ENCODE results near the gene ZNF787.

Gene ZNF787

DNA sequence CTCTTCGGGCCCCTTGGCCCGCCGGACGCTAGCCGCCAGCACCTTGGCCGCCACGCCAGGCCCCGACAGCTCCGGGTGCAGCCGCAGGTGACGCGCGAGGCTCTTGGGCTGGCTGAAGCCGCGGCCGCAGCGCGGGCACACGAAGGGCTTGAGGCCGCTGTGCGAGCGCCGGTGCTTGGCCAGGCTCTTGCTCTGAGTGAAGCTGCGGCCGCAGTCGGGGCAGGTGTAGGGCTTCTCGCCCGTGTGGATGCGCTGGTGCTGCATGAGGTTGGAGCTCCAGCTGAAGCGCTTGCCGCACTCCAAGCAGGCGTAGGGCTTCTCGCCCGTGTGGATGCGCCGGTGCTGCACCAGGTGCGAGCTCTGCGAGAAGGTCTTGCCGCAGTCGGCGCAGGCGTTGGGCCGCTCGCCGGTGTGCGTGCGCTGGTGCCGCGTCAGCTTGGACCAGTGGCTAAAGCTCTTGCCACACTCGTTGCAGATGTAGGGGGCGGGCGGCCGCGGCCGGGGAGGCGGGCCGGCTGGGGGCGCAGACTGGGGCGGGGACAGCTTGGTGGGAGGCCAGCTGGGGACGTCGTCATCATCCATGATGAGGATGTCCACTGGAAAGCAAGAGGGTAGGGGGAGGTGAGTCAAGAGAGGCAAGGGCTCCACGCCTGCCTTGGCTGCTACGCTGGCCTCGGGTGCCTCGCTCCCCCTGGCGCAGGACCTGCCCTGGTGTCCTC is 32.4 kb downstream of the ZNF787 start:
- no peak for DNase-seq (ENCODE audit: low read depth, low spot score)

DNA sequence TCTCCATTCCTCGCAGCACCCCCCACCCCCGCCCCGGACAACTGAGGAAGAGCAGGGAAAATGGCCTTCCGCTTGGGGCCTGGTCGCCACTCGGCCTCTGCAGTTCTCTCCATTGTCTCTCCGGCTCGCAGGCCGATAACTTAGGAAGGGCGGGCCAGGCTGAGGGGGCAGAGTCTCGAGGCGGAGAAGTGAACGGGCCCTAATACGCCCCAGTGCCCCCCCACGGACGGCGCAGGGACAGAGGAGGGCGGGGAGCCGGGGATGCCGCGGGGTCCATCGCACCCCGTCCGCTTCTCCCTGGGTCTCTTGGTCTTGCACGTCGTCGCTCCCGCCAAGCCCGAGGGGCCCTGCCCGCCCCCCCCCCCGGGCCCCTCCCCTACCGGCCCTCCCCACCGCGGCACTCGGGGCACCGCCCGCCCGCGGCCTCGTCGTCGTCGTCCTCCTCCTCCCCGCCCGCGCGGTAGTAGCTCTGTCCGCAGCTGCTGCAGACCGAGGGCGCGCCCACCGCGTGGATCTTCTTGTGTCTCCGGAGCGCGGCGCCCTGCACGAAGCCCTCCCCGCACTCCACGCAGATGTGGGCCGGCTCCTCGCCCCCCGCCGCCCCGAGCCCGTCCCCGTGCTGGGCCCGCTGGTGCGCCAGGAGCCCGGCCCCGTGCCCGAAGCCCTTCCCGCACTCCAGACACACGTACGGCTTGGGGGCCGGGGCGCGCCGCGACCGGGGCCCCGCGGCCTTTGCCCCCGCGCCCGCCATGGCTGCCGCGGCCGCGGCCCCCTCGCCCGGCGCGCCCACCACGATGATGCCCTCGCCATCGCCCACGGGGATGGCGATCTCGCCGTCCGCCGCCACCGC is 33.2 kb downstream of the ZNF787 start:
- DNase-seq (ENCODE audit: low read depth, low spot score), result no peak

DNA sequence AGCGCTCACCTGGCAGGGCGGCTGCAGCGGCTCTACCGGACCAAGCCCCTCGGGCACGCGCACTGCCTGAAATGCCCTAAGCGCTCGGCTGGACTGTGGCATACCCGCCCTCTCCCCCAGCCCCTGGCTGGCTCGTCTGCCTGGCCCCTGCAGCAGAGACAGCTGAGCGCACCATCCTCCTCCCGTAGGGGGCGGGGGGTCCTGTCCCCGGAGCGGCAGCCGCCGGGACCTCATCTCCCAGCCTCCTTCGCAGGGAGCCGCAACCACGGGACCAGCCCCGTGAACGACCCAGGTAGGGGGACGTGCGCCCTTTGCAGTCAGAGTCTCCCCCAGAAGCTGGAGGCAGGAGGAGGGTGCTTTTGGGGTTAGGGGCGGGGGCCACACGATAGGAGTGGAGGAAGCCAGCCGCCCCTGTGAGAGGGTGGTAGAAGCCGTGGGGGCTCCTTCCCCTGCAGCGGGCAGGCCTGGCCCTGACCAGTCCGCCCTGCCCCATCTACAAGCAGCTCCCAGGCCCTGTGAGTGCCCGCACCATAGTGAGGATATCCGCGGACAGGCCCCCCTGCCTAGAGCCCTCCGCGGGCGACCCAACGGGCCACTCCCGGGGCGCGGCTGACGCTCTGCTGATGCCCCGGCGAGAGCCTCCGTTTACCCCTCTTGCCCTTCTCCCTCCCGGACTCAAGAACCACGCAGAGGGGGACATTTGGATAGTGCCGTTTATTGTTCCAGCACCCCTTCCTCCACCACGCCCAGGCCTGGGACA is 34.2 kb downstream of the ZNF787 start:
- DNase-seq (ENCODE audit: low read depth, low spot score), result no peak

DNA sequence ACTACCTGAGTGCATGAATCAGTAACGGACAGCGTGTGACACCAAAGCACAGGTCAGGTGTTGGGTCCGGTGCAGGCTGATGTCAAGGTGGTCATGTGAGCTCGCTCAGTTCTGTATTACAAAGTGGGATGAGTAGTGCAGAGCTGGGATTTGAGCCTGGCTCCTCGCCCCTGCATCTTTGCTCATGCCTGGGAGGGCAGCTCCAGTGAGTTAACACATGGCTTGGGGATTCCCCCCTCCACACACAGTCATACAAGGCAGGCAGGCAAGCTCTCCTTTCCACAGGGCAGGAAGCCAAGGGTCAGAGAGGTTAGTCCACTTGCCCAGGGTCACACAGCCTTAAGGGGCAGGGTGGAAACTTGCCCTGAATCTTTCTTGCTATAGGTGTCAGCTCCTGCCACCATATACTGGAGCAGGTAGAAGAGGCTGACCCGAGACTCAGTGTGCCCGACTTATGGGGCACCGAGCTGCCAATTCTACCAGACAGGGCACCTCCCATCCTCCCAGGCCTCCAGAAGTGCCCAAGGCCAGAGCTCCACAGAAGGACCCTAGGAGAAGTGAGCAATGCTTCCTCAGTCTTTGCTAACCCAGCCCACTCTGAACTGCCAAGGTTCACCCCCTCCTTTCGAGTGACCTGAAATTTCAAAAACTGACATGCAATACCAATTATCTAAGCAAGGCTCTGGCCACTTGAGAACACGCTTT is 35.4 kb downstream of the ZNF787 start:
- no peak for DNase-seq (ENCODE audit: low read depth, low spot score)

DNA sequence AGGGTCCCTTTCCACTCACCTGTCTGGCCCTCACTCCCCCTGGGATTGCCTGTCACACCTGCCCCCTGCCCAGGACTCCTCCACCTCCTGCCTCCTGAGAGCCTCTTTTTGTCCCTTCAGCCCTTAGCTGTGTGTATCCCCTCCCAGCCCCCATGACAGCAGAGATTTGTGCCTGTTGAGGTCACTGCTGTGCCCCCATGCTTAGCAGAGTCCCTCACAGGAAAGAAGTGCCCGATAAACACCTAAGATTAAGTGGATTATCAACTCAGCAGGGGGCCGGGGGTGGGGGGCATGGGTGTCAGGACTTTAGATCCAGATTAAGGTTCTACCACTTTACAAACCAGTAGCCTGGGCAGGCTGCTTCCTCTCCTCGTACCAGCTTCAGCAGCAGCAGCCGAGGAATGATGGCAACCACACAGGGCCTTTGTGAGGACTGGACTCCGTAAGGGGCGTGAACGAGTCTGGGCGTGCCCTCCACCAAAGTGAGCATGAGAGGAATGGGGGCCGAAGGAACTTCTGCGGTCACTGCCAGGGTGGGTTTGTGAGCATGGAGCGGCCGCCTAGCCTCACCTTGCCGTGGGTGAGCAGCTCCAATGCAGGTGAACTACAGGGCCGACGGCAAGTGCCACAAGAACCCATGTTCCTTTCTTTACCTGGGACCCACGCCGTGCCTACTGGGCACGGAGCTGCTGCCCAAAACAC is 36.1 kb downstream of the ZNF787 start:
- no peak for DNase-seq (ENCODE audit: low read depth, low spot score)

DNA sequence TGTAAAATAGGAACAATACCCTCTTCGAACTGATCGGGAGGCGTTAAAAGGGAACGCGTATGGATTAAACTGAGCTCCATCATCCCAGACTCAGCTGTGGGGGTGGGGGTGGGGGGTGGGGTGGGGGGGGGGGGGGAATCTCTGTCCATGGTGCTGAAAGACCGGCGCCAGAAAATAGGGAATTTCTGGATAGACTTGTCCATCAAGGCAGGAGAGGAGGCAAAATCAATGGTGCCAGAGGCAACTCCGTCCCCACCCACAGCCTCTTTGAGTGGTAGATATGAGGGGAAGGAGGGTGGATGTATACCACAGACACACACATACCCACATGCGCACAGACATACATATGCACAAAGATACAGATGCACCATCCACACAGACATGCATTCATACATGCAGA is 37.4 kb downstream of the ZNF787 start:
- DNase-seq (ENCODE audit: low read depth, low spot score), result no peak

DNA sequence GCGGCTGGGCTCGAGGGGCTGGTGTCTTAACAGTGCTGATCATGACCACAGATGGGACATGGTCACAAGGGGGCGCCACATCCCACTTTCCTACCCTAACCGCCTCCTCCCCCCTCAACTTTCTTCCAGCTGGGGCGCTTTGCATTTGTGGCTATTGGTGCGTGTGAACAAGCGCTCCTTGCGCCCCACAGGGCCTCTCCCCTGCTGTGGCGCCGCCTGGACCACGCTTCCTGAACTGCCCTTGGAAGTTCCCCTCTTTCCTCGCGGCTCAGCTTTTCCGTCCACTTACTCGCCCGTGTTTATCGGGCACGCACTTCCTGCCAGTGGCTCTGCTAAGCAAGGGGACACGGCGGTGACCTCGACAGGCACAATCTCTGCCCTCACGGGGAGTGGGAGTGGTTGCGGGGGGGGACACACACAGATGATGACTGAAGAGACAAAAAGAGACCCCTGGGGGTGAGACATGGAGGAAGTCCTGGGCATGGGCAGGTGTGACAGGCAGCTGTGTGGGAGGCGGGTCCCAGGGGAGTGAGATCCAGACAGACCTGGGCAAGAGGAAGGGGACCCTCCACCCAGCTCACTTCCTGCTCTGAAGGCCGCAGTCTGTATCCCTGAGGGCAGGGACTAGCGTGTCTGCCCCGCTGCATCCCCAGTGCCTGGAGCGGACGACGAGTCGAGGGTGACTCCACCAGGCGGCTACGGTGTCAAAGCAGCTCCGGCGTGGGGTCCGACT is 40.3 kb downstream of the ZNF787 start:
- peak; percentile 40 for DNase-seq (ENCODE audit: low read depth, low spot score)

DNA sequence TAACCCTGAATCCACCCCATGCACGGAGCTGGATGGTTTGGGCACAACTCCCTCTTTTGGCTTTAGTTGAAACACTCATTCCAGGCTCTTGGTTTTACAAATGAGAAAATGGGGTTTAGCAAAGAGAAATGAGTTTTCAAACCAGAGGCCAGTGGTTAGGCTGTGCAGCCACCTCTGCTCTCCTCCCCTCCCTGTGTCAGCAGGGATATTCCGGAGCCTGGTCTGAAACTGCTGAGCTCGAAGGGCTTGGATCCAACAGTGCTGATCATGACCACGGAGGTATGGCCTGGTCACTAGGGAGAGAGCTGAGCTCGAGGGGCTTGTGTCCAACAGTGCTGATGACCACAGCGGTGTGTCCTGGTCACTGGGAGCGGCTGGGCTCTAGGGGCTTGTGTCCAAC is 41.5 kb downstream of the ZNF787 start:
- no peak for DNase-seq (ENCODE audit: low read depth, low spot score)

DNA sequence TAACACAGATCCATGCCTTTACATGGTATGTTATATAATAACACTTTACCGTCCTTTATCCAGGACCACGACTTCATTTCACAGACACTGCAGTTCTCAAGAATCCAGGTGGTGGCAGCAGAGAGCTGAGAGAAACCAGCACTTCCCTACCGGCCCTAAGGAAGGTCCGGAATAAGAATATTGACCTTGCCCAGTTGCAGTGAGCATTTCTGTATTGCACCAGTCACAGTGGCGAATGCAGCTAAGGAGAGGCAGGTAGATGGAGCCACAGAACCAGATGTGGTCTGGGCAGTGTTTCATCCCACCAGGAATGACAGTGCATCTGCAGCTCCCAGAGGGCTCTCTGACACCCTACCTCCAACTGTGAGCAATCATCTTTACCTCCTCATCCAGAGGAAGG is 44.6 kb downstream of the ZNF787 start:
- no peak for DNase-seq (ENCODE audit: low read depth, low spot score)

DNA sequence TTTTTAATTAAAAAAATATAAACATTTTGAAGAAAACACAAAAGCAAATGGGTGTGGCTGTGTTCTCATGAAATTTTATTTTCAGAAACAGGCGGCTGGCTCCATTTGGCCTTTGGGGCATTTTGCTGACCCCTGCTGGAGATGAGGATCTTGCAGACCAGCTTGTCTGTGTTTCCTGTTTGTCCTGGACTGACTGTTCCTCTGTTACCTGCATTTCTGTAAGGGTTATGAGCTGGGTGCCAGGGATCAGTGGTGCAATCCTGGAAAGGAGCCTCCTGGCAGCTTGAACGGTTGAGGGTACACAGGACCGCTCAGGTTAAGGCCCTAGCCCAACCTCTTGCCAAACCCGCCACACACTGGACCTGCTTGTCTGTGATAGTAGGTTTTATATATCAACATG is 49.9 kb downstream of the ZNF787 start:
- no peak for DNase-seq (ENCODE audit: low read depth, low spot score)

DNA sequence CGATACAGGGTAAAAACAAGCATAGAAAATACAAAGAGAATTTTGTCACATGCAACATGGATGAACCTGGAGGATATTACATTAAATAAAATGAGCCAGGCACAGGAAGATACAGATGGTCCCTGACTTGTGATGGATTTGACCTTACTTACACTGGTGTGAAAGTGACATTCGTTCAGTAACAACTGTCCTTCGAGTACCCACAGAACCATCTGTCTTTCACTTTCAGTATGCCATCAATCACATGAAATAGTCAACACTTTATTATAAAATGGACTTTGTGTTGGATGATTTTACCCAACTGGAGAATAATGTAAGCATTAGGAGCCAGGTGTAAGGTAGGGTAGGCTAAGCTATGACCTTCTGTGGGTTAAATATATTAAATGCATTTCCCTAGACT is 51.5 kb downstream of the ZNF787 start:
- no peak for DNase-seq (ENCODE audit: low read depth, low spot score)

DNA sequence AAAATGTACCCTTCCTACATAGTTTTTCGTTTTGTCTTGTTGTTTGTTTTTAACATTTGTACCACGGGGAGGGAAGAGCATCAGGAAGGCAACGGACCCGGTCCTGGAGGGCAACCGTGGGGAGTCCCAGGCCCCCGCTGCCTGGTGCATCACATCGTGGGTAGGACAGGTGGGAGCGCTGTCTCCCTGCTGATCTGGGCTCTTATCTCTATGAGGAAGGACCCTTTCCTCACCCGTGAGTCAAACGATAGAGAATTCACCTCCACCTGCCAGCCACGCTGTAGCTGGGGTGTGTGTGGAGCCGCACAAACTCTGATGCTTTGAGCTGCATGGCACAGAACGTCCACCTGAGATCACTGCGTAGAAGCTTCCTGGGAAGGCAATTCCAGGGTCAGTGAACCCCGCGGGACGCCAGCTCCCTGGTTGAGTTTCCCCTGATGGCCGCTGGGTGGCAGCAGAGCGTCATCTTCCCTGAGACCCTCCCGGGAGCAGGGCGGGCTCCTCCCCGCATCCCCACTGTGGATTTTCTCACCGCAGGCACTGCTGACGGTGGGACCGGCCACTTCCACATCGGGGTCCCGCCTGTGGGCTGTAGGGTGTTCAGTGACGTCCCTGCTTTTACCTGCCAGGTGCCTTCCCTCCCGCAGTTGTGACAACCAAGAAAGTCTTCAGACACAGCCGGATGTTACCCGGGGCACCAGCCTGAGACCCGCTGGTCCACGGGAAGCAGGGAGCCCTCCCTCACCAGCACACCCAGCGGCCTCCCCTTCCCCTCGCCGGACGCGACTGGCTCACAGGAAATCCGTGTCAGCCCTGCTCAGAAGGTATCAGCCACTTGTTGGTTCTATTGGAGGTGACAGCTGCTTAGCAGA is 54.7 kb downstream of the ZNF787 start:
- peak; percentile 15 for DNase-seq (ENCODE audit: low read depth, low spot score)

DNA sequence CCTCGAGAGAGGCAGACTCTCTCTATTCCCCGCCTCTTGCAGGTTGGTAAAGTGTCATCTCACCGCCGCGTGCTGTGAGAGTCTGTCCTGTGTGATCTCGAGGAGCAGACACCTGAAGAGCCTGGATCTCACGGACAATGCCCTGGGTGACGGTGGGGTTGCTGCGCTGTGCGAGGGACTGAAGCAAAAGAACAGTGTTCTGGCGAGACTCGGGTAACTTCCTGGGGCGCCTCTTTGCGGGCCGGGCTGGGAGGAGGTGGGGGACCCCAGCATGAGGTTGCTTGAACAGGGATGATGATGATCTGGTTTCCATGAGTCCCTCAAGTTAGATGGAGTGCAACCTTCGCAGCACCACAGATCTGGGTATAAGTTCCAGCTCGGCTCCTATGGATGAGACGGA is 67.5 kb downstream of the ZNF787 start:
- no peak for DNase-seq (ENCODE audit: low read depth, low spot score)
